ENCODE results near the gene ATAD2B. TPM values are rescaled to one million over a fixed set of nuclear protein-coding genes. Genes with fewer than 3 reads are reported as not detected.

ATAD2B gene
- total and polyA plus RNA-seq, 4 donors, result 2.3 to 16.2 (median 11.5) TPM

- Histone ChIP-seq H3K36me3 (ENCODE audit: control insufficient read depth in 4 of 4, insufficient read depth in 3 of 4, low read depth in 1 of 4, low read length in 3 of 4) (no peaks in the 10 kb centered on the region), H3K27ac (ENCODE audit: low read depth in 1 of 2, low read length in 2 of 2) (no peak overlapping the region), H3K9ac (ENCODE audit: low read depth in 1 of 2, low read length in 2 of 2) (no peak overlapping the region), H3K9me3 (ENCODE audit: control insufficient read depth in 4 of 4, low read length in 3 of 4) (no peaks in the 10 kb centered on the region), H3K4me3 (ENCODE audit: low read depth in 1 of 3, low read length in 3 of 3) (no peak overlapping the region), H3K27me3 (ENCODE audit: control insufficient read depth in 4 of 4, insufficient read depth in 4 of 4, low read length in 3 of 4) (no peaks in the 10 kb centered on the region), H3K4me1 (ENCODE audit: control insufficient read depth in 4 of 4, insufficient read depth in 4 of 4, low read length in 3 of 4) (peaks cover 0 to 3% (median 0%) of the 10 kb centered on the region in 4 donors)
- DNase-seq (ENCODE audit: low spot score), result no peak
- 29% methylated on average over 1 of the region's 1 CpG for WGBS
- TF ChIP-seq JUND (IDR thresholded peaks at IDR 0.05) (peak; percentile 29 to 44), NR2F2 (IDR thresholded peaks at IDR 0.05) (no peak), HNF4A (conservative IDR thresholded peaks at IDR 0.05) (peak in 1 of 2 donors; percentile 13)
Observed at GRCh38 chr2:23801396-23801795, 125.5 kb downstream of the ATAD2B start.

GRCh38 chr2:23794234-23794633 lies 132.7 kb downstream of the ATAD2B start:
- WGBS, result 99% methylated on average over 1 of the region's 1 CpG
- Histone ChIP-seq H3K36me3 (ENCODE audit: control insufficient read depth in 4 of 4, insufficient read depth in 3 of 4, low read depth in 1 of 4, low read length in 3 of 4) (peaks cover 0 to 1% (median 0%) of the 10 kb centered on the region in 4 donors), H3K9me3 (ENCODE audit: control insufficient read depth in 4 of 4, low read length in 3 of 4) (no peaks in the 10 kb centered on the region), H3K4me1 (ENCODE audit: control insufficient read depth in 4 of 4, insufficient read depth in 4 of 4, low read length in 3 of 4) (peaks cover 0 to 2% (median under 1%) of the 10 kb centered on the region in 4 donors), H3K4me3 (ENCODE audit: low read depth in 1 of 3, low read length in 3 of 3) (no peak overlapping the region), H3K9ac (ENCODE audit: low read depth in 1 of 2, low read length in 2 of 2) (no peak overlapping the region), H3K27ac (ENCODE audit: low read depth in 1 of 2, low read length in 2 of 2) (no peak overlapping the region), H3K27me3 (ENCODE audit: control insufficient read depth in 4 of 4, insufficient read depth in 4 of 4, low read length in 3 of 4) (no peaks in the 10 kb centered on the region)
- no peak for TF ChIP-seq SP1 (IDR thresholded peaks at IDR 0.05)
- no peak for TF ChIP-seq HNF4G (IDR thresholded peaks at IDR 0.05)
- TF ChIP-seq HNF4A (conservative IDR thresholded peaks at IDR 0.05), result no peak
- no peak for TF ChIP-seq NR2F2 (IDR thresholded peaks at IDR 0.05)
- TF ChIP-seq JUND (IDR thresholded peaks at IDR 0.05), result no peak
- no peak for TF ChIP-seq RXRA (IDR thresholded peaks at IDR 0.05)
- TF ChIP-seq, protein P1, sequence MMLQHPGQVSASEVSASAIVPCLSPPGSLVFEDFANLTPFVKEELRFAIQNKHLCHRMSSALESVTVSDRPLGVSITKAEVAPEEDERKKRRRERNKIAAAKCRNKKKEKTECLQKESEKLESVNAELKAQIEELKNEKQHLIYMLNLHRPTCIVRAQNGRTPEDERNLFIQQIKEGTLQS (IDR thresholded peaks at IDR 0.05), result no peak
- TF ChIP-seq FOXA2 (IDR thresholded peaks at IDR 0.05), result no peak
- no peak for TF ChIP-seq RAD21 (IDR thresholded peaks at IDR 0.05)
- no peak for TF ChIP-seq FOXA1 (IDR thresholded peaks at IDR 0.05)
- TF ChIP-seq GABPA (IDR thresholded peaks at IDR 0.05 in 1 of 2, conservative IDR thresholded peaks at IDR 0.05 in 1 of 2), result no peak
- no peak for DNase-seq (ENCODE audit: low spot score)

- H3K4me1 ChIP-seq (ENCODE audit: control insufficient read depth in 4 of 4, insufficient read depth in 4 of 4, low read length in 3 of 4), result peaks cover 0 to 2% (median under 1%) of the 10 kb centered on the region in 4 donors
- H3K9ac ChIP-seq (ENCODE audit: low read depth in 1 of 2, low read length in 2 of 2), result no peak overlapping the region
- TF ChIP-seq GABPA (IDR thresholded peaks at IDR 0.05 in 1 of 2, conservative IDR thresholded peaks at IDR 0.05 in 1 of 2) (no peak), JUND (IDR thresholded peaks at IDR 0.05) (no peak), HNF4A (conservative IDR thresholded peaks at IDR 0.05) (no peak), RXRA (IDR thresholded peaks at IDR 0.05) (no peak), SP1 (IDR thresholded peaks at IDR 0.05) (no peak), YY1 (IDR thresholded peaks at IDR 0.05) (no peak), HNF4G (IDR thresholded peaks at IDR 0.05) (no peak), TAF1 (conservative IDR thresholded peaks at IDR 0.05) (no peak), NR2F2 (IDR thresholded peaks at IDR 0.05) (no peak), FOXA2 (IDR thresholded peaks at IDR 0.05) (no peak)
- TF ChIP-seq, protein P2, sequence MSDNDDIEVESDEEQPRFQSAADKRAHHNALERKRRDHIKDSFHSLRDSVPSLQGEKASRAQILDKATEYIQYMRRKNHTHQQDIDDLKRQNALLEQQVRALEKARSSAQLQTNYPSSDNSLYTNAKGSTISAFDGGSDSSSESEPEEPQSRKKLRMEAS (IDR thresholded peaks at IDR 0.05), result no peak
- TF ChIP-seq, protein P3, sequence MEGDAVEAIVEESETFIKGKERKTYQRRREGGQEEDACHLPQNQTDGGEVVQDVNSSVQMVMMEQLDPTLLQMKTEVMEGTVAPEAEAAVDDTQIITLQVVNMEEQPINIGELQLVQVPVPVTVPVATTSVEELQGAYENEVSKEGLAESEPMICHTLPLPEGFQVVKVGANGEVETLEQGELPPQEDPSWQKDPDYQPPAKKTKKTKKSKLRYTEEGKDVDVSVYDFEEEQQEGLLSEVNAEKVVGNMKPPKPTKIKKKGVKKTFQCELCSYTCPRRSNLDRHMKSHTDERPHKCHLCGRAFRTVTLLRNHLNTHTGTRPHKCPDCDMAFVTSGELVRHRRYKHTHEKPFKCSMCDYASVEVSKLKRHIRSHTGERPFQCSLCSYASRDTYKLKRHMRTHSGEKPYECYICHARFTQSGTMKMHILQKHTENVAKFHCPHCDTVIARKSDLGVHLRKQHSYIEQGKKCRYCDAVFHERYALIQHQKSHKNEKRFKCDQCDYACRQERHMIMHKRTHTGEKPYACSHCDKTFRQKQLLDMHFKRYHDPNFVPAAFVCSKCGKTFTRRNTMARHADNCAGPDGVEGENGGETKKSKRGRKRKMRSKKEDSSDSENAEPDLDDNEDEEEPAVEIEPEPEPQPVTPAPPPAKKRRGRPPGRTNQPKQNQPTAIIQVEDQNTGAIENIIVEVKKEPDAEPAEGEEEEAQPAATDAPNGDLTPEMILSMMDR (IDR thresholded peaks at IDR 0.05; ENCODE audit: low read depth, low read length, missing input control), result no peak
- TF ChIP-seq, protein P1 (IDR thresholded peaks at IDR 0.05), result no peak
- H3K27me3 ChIP-seq (ENCODE audit: control insufficient read depth in 4 of 4, insufficient read depth in 4 of 4, low read length in 3 of 4), result no peaks in the 10 kb centered on the region
- no peak overlapping the region for H3K27ac ChIP-seq (ENCODE audit: low read depth in 1 of 2, low read length in 2 of 2)
- no peak overlapping the region for H3K4me3 ChIP-seq (ENCODE audit: low read depth in 1 of 3, low read length in 3 of 3)
- H3K36me3 ChIP-seq (ENCODE audit: control insufficient read depth in 4 of 4, insufficient read depth in 3 of 4, low read depth in 1 of 4, low read length in 3 of 4), result peaks cover 0 to 1% (median 0%) of the 10 kb centered on the region in 4 donors
- 87% methylated on average over 2 of the region's 2 CpGs for WGBS
- no peak for DNase-seq (ENCODE audit: low spot score)
- no peaks in the 10 kb centered on the region for H3K9me3 ChIP-seq (ENCODE audit: control insufficient read depth in 4 of 4, low read length in 3 of 4)
Observed at GRCh38 chr2:23793476-23793875, 133.4 kb downstream of the ATAD2B start.
